ENCODE data around the gene COL1A1.

GRCh38 chr17:50217591-50217990 is 16.2 kb upstream of the COL1A1 start:
- TF ChIP-seq, protein P1, sequence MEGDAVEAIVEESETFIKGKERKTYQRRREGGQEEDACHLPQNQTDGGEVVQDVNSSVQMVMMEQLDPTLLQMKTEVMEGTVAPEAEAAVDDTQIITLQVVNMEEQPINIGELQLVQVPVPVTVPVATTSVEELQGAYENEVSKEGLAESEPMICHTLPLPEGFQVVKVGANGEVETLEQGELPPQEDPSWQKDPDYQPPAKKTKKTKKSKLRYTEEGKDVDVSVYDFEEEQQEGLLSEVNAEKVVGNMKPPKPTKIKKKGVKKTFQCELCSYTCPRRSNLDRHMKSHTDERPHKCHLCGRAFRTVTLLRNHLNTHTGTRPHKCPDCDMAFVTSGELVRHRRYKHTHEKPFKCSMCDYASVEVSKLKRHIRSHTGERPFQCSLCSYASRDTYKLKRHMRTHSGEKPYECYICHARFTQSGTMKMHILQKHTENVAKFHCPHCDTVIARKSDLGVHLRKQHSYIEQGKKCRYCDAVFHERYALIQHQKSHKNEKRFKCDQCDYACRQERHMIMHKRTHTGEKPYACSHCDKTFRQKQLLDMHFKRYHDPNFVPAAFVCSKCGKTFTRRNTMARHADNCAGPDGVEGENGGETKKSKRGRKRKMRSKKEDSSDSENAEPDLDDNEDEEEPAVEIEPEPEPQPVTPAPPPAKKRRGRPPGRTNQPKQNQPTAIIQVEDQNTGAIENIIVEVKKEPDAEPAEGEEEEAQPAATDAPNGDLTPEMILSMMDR (IDR thresholded peaks at IDR 0.05; ENCODE audit: insufficient read depth, low read depth, low read length) = no peak
- TF ChIP-seq EZH2 (IDR thresholded peaks at IDR 0.05; ENCODE audit: insufficient read depth, low read length) = no peak
